Lower leg skin (tissue), 3 donors: Measurements from ENCODE around the gene ACSL6.

Source experiments
- POLR2A ChIP-seq, 2 donors: fragments of 450-650 bp; IDR thresholded peaks; one replicate each; pipeline ENCODE4 v1.6.1; 2016 to 2017; ENCODE audit warnings: antibody characterized with exemption in 2 of 2, mild to moderate bottlenecking in 1 of 2, moderate library complexity in 1 of 2
- TF ChIP-seq, protein P1 (sequence below), 3 donors: fragments of 450-650 bp; IDR thresholded peaks; one replicate each; pipeline ENCODE4 v1.5.1; 2016; ENCODE audit warnings: antibody characterized with exemption in 3 of 3, mild to moderate bottlenecking in 3 of 3, moderate library complexity in 2 of 3

DNA sequence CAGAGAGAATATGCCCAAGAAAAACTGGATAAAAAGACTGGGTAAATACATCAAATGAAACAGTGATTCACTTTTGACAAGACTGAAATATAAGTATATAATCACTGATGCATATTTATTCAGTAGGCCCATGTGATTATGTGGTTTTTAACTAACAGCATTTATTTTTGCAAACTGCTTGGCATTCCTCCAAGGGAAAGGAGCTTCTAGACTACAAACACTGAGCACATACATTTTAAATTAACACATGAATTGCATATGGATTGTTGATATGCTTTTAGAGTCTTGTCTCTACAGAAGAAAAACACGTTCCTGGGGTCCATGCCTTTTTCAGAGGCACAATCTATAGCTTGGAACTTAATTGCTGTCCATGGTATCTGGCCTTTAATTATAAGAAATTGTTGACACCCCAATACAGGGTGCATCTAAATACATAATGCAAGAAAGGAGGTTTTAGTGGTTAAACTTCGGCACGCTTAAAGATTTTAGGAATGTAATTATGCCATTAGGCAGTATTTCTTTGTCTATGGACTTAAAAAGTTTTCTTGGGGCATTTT, 59.1 kb downstream of the ACSL6 start:
- no peak for TF ChIP-seq POLR2A (IDR thresholded peaks at IDR 0.05)
- TF ChIP-seq, protein P1, sequence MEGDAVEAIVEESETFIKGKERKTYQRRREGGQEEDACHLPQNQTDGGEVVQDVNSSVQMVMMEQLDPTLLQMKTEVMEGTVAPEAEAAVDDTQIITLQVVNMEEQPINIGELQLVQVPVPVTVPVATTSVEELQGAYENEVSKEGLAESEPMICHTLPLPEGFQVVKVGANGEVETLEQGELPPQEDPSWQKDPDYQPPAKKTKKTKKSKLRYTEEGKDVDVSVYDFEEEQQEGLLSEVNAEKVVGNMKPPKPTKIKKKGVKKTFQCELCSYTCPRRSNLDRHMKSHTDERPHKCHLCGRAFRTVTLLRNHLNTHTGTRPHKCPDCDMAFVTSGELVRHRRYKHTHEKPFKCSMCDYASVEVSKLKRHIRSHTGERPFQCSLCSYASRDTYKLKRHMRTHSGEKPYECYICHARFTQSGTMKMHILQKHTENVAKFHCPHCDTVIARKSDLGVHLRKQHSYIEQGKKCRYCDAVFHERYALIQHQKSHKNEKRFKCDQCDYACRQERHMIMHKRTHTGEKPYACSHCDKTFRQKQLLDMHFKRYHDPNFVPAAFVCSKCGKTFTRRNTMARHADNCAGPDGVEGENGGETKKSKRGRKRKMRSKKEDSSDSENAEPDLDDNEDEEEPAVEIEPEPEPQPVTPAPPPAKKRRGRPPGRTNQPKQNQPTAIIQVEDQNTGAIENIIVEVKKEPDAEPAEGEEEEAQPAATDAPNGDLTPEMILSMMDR (IDR thresholded peaks at IDR 0.05): no peak
